Neural progenitor cell (in vitro differentiated cells): ENCODE results near the gene NDUFA3.

Experiments
- CTCF ChIP-seq: fragments of 200-600 bp; sonication (generic); IDR thresholded peaks from 2 replicates; pipeline ENCODE4 v1.5.1; 2017; ENCODE audit warnings: antibody characterized with exemption, mild to moderate bottlenecking
- EZH2 ChIP-seq: fragments of 200-600 bp; sonication (generic); IDR thresholded peaks from 2 replicates; pipeline ENCODE4 v1.6.1; 2017; ENCODE audit warnings: antibody characterized with exemption, mild to moderate bottlenecking, moderate library complexity
- EZH2phosphoT487 ChIP-seq: fragments of 200-600 bp; sonication (generic); IDR thresholded peaks from 2 replicates; pipeline ENCODE4 v1.6.1; 2017; ENCODE audit warnings: antibody characterized with exemption

- TF ChIP-seq CTCF (no peak), EZH2phosphoT487 (no peak), EZH2 (no peak)
These were observed 25.3 kb upstream of the NDUFA3 start for GRCh38 chr19:54077334-54077733.
